Spleen (tissue), 11 donors: Measurements from ENCODE around the gene CCNB1. TPM values are rescaled to one million over a fixed set of nuclear protein-coding genes. Genes with fewer than 3 reads are reported as not detected.

ENCODE experiments used
- DNase-seq: peaks from one replicate; pipeline ENCODE4 v3.0.0-alpha.2; 2020
- H3K27ac ChIP-seq, 8 donors: fragments of 200-600 bp; sonication (generic) in 7 of 8; 1 replicate in 4 of 8; 2 replicates in 4 of 8; pipeline versions ENCODE4 v1.5.0 to v1.8.0; 2016 to 2021; ENCODE audit warnings: inconsistent platforms in 4 of 8, mild to moderate bottlenecking in 4 of 8, moderate library complexity in 1 of 8
- H3K27me3 ChIP-seq, 7 donors: fragments of 200-600 bp; sonication (generic) in 6 of 7; replicated peaks in 1 of 7; 1 replicate in 4 of 7; 2 replicates in 3 of 7; pipeline versions ENCODE4 v1.5.0 to v1.8.0; 2016 to 2021; ENCODE audit warnings: inconsistent platforms in 3 of 7, mild to moderate bottlenecking in 1 of 7
- H3K36me3 ChIP-seq, 6 donors: fragments of 200-600 bp; sonication (generic) in 5 of 6; 1 replicate in 4 of 6; 2 replicates in 2 of 6; pipeline versions ENCODE4 v1.5.0 to v1.8.0; 2016 to 2021; ENCODE audit warnings: inconsistent platforms in 2 of 6
- H3K4me1 ChIP-seq, 6 donors: fragments of 200-600 bp; sonication (generic) in 5 of 6; 1 replicate in 3 of 6; 2 replicates in 3 of 6; pipeline versions ENCODE4 v1.5.0 to v1.8.0; 2016 to 2021; ENCODE audit warnings: inconsistent platforms in 3 of 6
- H3K4me3 ChIP-seq, 8 donors: fragments of 200-600 bp; sonication (generic) in 7 of 8; 1 replicate in 4 of 8; 2 replicates in 4 of 8; pipeline versions ENCODE4 v1.5.0 to v1.8.0; 2016 to 2021; ENCODE audit warnings: inconsistent platforms in 4 of 8, mild to moderate bottlenecking in 4 of 8, moderate library complexity in 2 of 8
- H3K9me3 ChIP-seq, 8 donors: fragments of 200-600 bp; sonication (generic) in 7 of 8; 1 replicate in 4 of 8; 2 replicates in 4 of 8; pipeline versions ENCODE4 v1.5.0 to v1.8.0; 2016 to 2021; ENCODE audit warnings: inconsistent platforms in 4 of 8
- CTCF ChIP-seq, 11 experiments: fragments of 200-600 bp in 7 of 11; fragments of 450-650 bp in 4 of 11; sonication (generic) in 4 of 11; IDR thresholded peaks in 8 of 11; conservative IDR thresholded peaks in 3 of 11; 1 replicate in 7 of 11; 2 replicates in 4 of 11; pipeline versions ENCODE4 v1.4.0 to v1.8.0; 2016 to 2021; ENCODE audit warnings: antibody characterized with exemption in 11 of 11, inconsistent platforms in 4 of 11, mild to moderate bottlenecking in 1 of 11
- POLR2A ChIP-seq, 3 donors: fragments of 450-650 bp; IDR thresholded peaks; one replicate each; pipeline ENCODE4 v1.5.1; 2017; ENCODE audit warnings: antibody characterized with exemption in 3 of 3, mild to moderate bottlenecking in 1 of 3
- POLR2AphosphoS5 ChIP-seq, 3 donors: sonication (generic); formaldehyde crosslinking; IDR thresholded peaks; one replicate each; pipeline ENCODE4 v1.5.1; 2017; ENCODE audit warnings: antibody characterized with exemption in 3 of 3
- WGBS, 5 donors: extraction: QIAGEN DNeasy Blood & Tissue Kit in 3 of 5; methylation state at CpG; one replicate each; pipeline versions ENCODE4 v1.1.5 to v1.1.7; 2013 to 2018; 5-methylcytosine and 5-hydroxymethylcytosine counted together
- intact Hi-C: fragments of 100-400 bp; cut with DNase I; formaldehyde crosslinking; loops from one replicate; pipeline ENCODE4 v1.15.0; 2023; ENCODE audit warnings: low total_unique reads
- polyA plus RNA-seq, 3 donors: library from polyadenylated mRNA; stranded (reverse); fragments of 200-250 nt; gene quantifications; one replicate each; pipeline ENCODE4 v1.2.1, GENCODE V29; 2013
- total RNA-seq, 7 donors: library from RNA; depleted of rRNA in 3 of 7; stranded (reverse); fragments of >200 nt in 3 of 7; fragmentation: NEBNext Ultra II Directional in 4 of 7; extraction: Animal tissue kit (Norgen Biotek cat#: 25700) in 4 of 7; gene quantifications; one replicate each; pipeline versions ENCODE4 v1.1.0 to v1.2.1, GENCODE V29; 2016 to 2021
- donor health status: healthy with polysubstance abuse.
- donor health status: DM: no; HTN: no; CAD: no; lungs with moderate emphysema.
- donor health status: DM: no; HTN: no; CAD: no.
- donor health status: Bipolar disorder and iron deficiency.
- donor health status: healthy.
- donor health status: DM: no; HTN: no; CAD: no.
- donor health status: DM: yes; HTN: yes; CAD: no.

Gene CCNB1
- total and polyA plus RNA-seq, 10 donors = 3.7 to 22.6 (median 11.2) TPM

GRCh38 chr5:69212022-69212421, 45.1 kb downstream of the CCNB1 start:
- WGBS, 5 donors = 70 to 89% (median 80%) methylated on average over 2 of the region's 2 CpGs
- Histone ChIP-seq H3K9me3 (no peaks in the 10 kb centered on the region), H3K36me3 (no peaks in the 10 kb centered on the region), H3K27me3 (no peaks in the 10 kb centered on the region), H3K27ac (no peak overlapping the region), H3K4me3 (no peak overlapping the region), H3K4me1 (peaks cover 0 to 6% (median 3%) of the 10 kb centered on the region in 6 donors)
- intact Hi-C loops = no loop called here
- TF ChIP-seq POLR2A (IDR thresholded peaks at IDR 0.05) (no peak), CTCF (IDR thresholded peaks at IDR 0.05 in 8 of 11, conservative IDR thresholded peaks at IDR 0.05 in 3 of 11) (no peak), POLR2AphosphoS5 (IDR thresholded peaks at IDR 0.05) (no peak)
- no peak for DNase-seq

GRCh38 chr5:69213513-69214215, 46.7 kb downstream of the CCNB1 start:
- Histone ChIP-seq H3K4me3 (no peak overlapping the region), H3K4me1 (peaks cover 0 to 16% (median 9%) of the 10 kb centered on the region in 6 donors), H3K27me3 (no peaks in the 10 kb centered on the region), H3K36me3 (no peaks in the 10 kb centered on the region), H3K27ac (no peak overlapping the region), H3K9me3 (no peaks in the 10 kb centered on the region)
- DNase-seq = no peak
- 95 to 99% (median 95%) methylated on average over 4 of the region's 4 CpGs for WGBS, 5 donors
- no peak for TF ChIP-seq POLR2AphosphoS5 (IDR thresholded peaks at IDR 0.05)
- TF ChIP-seq POLR2A (IDR thresholded peaks at IDR 0.05) = no peak
- TF ChIP-seq CTCF (IDR thresholded peaks at IDR 0.05 in 8 of 11, conservative IDR thresholded peaks at IDR 0.05 in 3 of 11) = no peak
- intact Hi-C loops = no loop called here

- 47 to 50% (median 48%) methylated on average over 6 of the region's 6 CpGs for WGBS, 5 donors
- Histone ChIP-seq H3K27me3 (no peaks in the 10 kb centered on the region), H3K36me3 (peaks cover 0 to 5% (median 0%) of the 10 kb centered on the region in 6 donors), H3K4me1 (peaks cover 0 to 28% (median 18%) of the 10 kb centered on the region in 6 donors), H3K27ac (peak overlapping the region in 7 of 8 donors; percentile 95 to 99 (median 96)), H3K9me3 (no peaks in the 10 kb centered on the region), H3K4me3 (peak overlapping the region; percentile 73 to 100 (median 96))
- no peak for DNase-seq
- intact Hi-C loops = no loop called here
- TF ChIP-seq POLR2A (IDR thresholded peaks at IDR 0.05) = no peak
- TF ChIP-seq CTCF (IDR thresholded peaks at IDR 0.05 in 8 of 11, conservative IDR thresholded peaks at IDR 0.05 in 3 of 11) = no peak
- TF ChIP-seq POLR2AphosphoS5 (IDR thresholded peaks at IDR 0.05) = no peak
Measured at GRCh38 chr5:69217151-69217511, 50.2 kb downstream of the CCNB1 start.
